Pericardium fibroblast (primary cell): ENCODE measurements around the gene GPRIN1. TPM values are rescaled to one million over a fixed set of nuclear protein-coding genes. Genes with fewer than 3 reads are reported as not detected.

Experiments
- total RNA-seq: library from RNA; depleted of rRNA; stranded (reverse); fragments of >200 nt; gene quantifications from 2 replicates; pipeline ENCODE4 v1.2.3, GENCODE V29; 2015

The GPRIN1 gene
- total RNA-seq, result 1.8 and 1.9 TPM in 2 replicates

GRCh38 chr5:176609724-176610434 lies at the start of gene GPRIN1:
GPRIN1 (minus strand) TSS chr5:176610156; CDS start chr5:176599834, 10,322 bp downstream.

GRCh38 chr5:176647030-176647842 lies 37.3 kb upstream of the GPRIN1 start, which contains the start of gene TSPAN17:
TSPAN17 (plus strand) TSS chr5:176647484; CDS start chr5:176647616, 132 bp downstream.

DNA sequence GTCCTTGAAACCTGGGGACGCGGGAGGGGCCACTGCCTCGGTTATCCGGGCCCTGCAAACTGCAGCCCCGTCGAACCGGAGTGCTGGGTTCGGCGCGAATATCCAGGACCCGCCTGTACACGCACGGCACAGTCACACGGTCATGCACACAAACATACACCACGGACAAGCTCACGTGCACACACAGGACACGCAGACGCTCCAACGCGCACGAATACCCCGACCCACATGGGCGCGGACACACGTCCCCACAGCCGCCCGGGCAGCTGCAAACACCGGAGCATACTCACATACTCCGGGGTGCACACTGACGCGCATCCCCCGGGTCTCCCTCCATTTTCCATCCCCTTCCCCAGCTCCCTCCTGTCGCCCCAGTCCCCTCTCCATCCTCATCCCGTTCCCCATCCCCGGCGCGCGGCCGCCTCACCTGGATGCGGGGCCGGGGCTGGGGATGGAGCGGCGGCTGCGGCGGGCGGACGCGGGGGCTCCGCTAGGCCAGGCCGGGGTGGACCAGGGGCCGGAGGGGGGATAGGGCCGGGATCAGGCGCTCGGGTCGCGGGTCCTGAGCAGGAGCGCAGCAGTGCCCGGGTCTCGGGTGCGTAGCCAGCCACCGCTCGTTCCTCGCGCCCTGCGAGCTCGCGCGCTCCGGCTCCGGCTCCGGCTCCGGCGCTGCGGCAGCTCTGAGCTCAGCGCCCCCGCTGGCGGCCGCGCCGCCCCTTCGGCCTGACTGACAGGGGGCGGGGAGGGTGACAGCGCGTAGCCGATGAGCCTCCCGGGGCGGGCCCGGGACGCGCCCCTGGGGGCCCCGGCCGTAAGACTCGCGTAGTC lies 20.1 kb upstream of the GPRIN1 start, which contains the start of the genes EIF4E1B and SNCB:
TSS of gene EIF4E1B (plus strand) at position 823 of the 828 bp plus-strand sequence. CDS start 12,113 bp downstream, outside the sequence.
TSS of gene SNCB (minus strand) at position 682 of the 828 bp plus-strand sequence. CDS start 880 bp downstream, outside the sequence.

DNA sequence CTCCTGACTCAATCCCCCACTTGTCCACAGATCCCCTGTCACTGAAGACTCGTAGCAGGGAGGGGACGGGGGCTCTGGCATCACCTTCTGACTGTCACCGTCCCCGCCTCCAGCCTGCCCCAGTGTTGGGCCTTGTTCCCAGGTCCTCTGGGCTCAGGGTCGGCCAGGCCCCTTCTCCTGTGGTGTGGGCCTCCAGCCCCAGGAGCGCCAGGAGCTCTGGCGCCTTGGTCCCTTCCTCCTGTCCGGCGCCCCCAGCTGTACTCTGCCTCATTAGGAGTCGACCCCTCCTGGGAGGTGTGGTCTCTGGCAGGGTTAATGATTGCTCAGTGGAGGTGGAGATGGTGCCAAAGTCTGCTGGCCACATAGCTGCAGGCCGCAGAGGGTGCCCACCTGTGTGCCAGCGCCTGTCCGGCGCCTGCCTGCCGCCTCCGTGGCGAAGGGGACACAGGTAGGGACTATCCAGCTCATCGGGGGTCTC lies 61.0 kb downstream of the GPRIN1 start, which contains the start of gene CDHR2:
TSS of gene CDHR2 (plus strand) at position 376 of the 478 bp plus-strand sequence. CDS start 16,011 bp downstream, outside the sequence.

Other genes starting within 250 kb of the GPRIN1 start
- gene KIAA1191, start 248.4 kb downstream of the GPRIN1 start, total RNA-seq, result 60.7 and 76.7 TPM in 2 replicates
- gene ARL10, start 244.7 kb downstream of the GPRIN1 start, total RNA-seq, result 3.0 and 3.2 TPM in 2 replicates
- 7.1 and 14.5 TPM in 2 replicates for gene NOP16, start 221.6 kb downstream of the GPRIN1 start, total RNA-seq
- 128 and 157 TPM in 2 replicates for gene HIGD2A, start 221.4 kb downstream of the GPRIN1 start, total RNA-seq
- 97.5 and 140 TPM in 2 replicates for gene CLTB, start 193.6 kb downstream of the GPRIN1 start, total RNA-seq
- gene FAF2, start 161.8 kb downstream of the GPRIN1 start, total RNA-seq, result 34.8 and 40.9 TPM in 2 replicates
- 7.2 and 7.7 TPM in 2 replicates for gene RNF44, start 72.8 kb downstream of the GPRIN1 start, total RNA-seq
- not detected in 2 replicates for gene CDHR2, start 60.8 kb downstream of the GPRIN1 start, total RNA-seq
- gene SNCB, start 20.4 kb upstream of the GPRIN1 start, total RNA-seq, result not detected in 2 replicates
- gene EIF4E1B, start 20.5 kb upstream of the GPRIN1 start, total RNA-seq, result not detected in 2 replicates
- 28.1 and 39.4 TPM in 2 replicates for gene TSPAN17, start 37.3 kb upstream of the GPRIN1 start, total RNA-seq
- 0.34 TPM in 1 of 2 replicates, not detected in the other for gene UNC5A, start 200.4 kb upstream of the GPRIN1 start, total RNA-seq